Neural crest cell (in vitro differentiated cells): ENCODE results near the gene ZNF667. TPM values are rescaled to one million over a fixed set of nuclear protein-coding genes. Genes with fewer than 3 reads are reported as not detected.

Experiments
- DNase-seq: peaks from one replicate; pipeline ENCODE4 v3.0.0; 2021; ENCODE audit warnings: low read depth, mixed read lengths, low spot score
- H3K27ac Mint-ChIP-seq: one replicate; pipeline ENCODE4 v1.8.0; 2021; ENCODE audit warnings: mild to moderate bottlenecking, mixed read lengths; ENCODE audit not compliant: unreplicated experiment
- H3K27me3 Mint-ChIP-seq: 2 replicates; pipeline ENCODE4 v1.8.0; 2021; ENCODE audit warnings: low read depth, mild to moderate bottlenecking, mixed read lengths
- H3K36me3 Mint-ChIP-seq: 2 replicates; pipeline ENCODE4 v1.8.0; 2021; ENCODE audit warnings: low read depth, mild to moderate bottlenecking, mixed read lengths
- H3K4me1 Mint-ChIP-seq: 2 replicates; pipeline ENCODE4 v1.8.0; 2021; ENCODE audit warnings: mixed read lengths
- H3K4me3 Mint-ChIP-seq: one replicate; pipeline ENCODE4 v1.8.0; 2021; ENCODE audit warnings: mild to moderate bottlenecking, mixed read lengths
- H3K9me3 Mint-ChIP-seq: 2 replicates; pipeline ENCODE4 v1.8.0; 2021; ENCODE audit warnings: mixed read lengths
- CTCF ChIP-seq: fragments of 200-600 bp; sonication (generic); conservative IDR thresholded peaks from 2 replicates; pipeline ENCODE4 v1.5.0; 2021; ENCODE audit warnings: antibody characterized with exemption, mild to moderate bottlenecking
- total RNA-seq: library from RNA; stranded (reverse); gene quantifications from 2 replicates; pipeline ENCODE4 v1.2.1, GENCODE V29; 2021

ZNF667 gene
- total RNA-seq, 1 donor from 2014 or later: not detected

GRCh38 chr19:56403261-56403660 lies 73.9 kb downstream of the ZNF667 start:
- DNase-seq: no peak
- H3K36me3 Mint-ChIP-seq: peaks cover 78% of the 10 kb centered on the region
- no peaks in the 10 kb centered on the region for H3K27me3 Mint-ChIP-seq
- peak overlapping the region; percentile 93 for H3K27ac Mint-ChIP-seq
- peaks cover 23% of the 10 kb centered on the region for H3K4me1 Mint-ChIP-seq
- peaks cover 48% of the 10 kb centered on the region for H3K9me3 Mint-ChIP-seq
- peak overlapping the region; percentile 95 for H3K4me3 Mint-ChIP-seq
- TF ChIP-seq CTCF: no peak

GRCh38 chr19:56400485-56400884 lies 76.7 kb downstream of the ZNF667 start:
- Mint-ChIP-seq H3K27ac (no peak overlapping the region), H3K27me3 (no peaks in the 10 kb centered on the region), H3K36me3 (peaks cover 69% of the 10 kb centered on the region), H3K9me3 (peaks cover 41% of the 10 kb centered on the region), H3K4me1 (peaks cover 23% of the 10 kb centered on the region), H3K4me3 (peak overlapping the region; percentile 54)
- TF ChIP-seq CTCF: no peak
- DNase-seq: no peak

GRCh38 chr19:56398809-56399208 lies 78.3 kb downstream of the ZNF667 start:
- DNase-seq: no peak

GRCh38 chr19:56393119-56394012 lies 83.8 kb downstream of the ZNF667 start, which contains the start of gene ZNF582:
Gene ZNF582 (minus strand): TSS chr19:56393534. CDS start chr19:56391752, 1,782 bp downstream.
- peak; percentile 80 for TF ChIP-seq CTCF
- DNase-seq: peak; percentile 76
- Mint-ChIP-seq H3K4me1 (peaks cover 5% of the 10 kb centered on the region), H3K27me3 (no peaks in the 10 kb centered on the region), H3K36me3 (peaks cover 61% of the 10 kb centered on the region), H3K9me3 (peaks cover 31% of the 10 kb centered on the region), H3K27ac (peak within 1 kb of the TSS; percentile 98), H3K4me3 (peak within 1 kb of the TSS; percentile 93)

More at GRCh38 chr19:56398809-56399208, 78.3 kb downstream of the ZNF667 start:
- H3K36me3 Mint-ChIP-seq: peaks cover 71% of the 10 kb centered on the region
- peaks cover 40% of the 10 kb centered on the region for H3K9me3 Mint-ChIP-seq
- H3K27me3 Mint-ChIP-seq: no peaks in the 10 kb centered on the region
- H3K27ac Mint-ChIP-seq: no peak overlapping the region
- peak overlapping the region; percentile 62 for H3K4me3 Mint-ChIP-seq
- TF ChIP-seq CTCF: no peak
- peaks cover 9% of the 10 kb centered on the region for H3K4me1 Mint-ChIP-seq

Other genes with a start within 250 kb of the ZNF667 start
- gene EDDM13, start 204.6 kb downstream of the ZNF667 start, total RNA-seq: not detected in 2 replicates
- 11.6 and 14.7 TPM in 2 replicates for gene ZSCAN5A, start 162.5 kb downstream of the ZNF667 start, total RNA-seq
- gene ZNF582, start 83.8 kb downstream of the ZNF667 start, total RNA-seq: 4.2 and 5.1 TPM in 2 replicates
- gene ZNF583, start 73.0 kb downstream of the ZNF667 start, total RNA-seq: 9.2 and 9.8 TPM in 2 replicates
- not detected in 2 replicates for gene ZNF471, start 30.5 kb upstream of the ZNF667 start, total RNA-seq
- gene ZFP28, start 61.6 kb upstream of the ZNF667 start, total RNA-seq: 7.4 and 8.0 TPM in 2 replicates
- gene ZNF470, start 90.1 kb upstream of the ZNF667 start, total RNA-seq: 8.4 and 9.1 TPM in 2 replicates
- 21.7 TPM in 2 replicates for gene ZNF71, start 118.0 kb upstream of the ZNF667 start, total RNA-seq
- 0.89 and 1.3 TPM in 2 replicates for gene SMIM17, start 165.8 kb upstream of the ZNF667 start, total RNA-seq
- 0.11 TPM in 1 of 2 replicates, not detected in the other for gene ZNF835, start 194.4 kb upstream of the ZNF667 start, total RNA-seq